Nephron progenitor cell (in vitro differentiated cells): ENCODE measurements around the gene SUSD5.

ENCODE experiments used
- DNase-seq: peaks from one replicate; pipeline ENCODE4 v3.0.0; 2021
- H3K27ac Mint-ChIP-seq: 2 replicates; pipeline ENCODE4 v1.8.0; 2021; ENCODE audit warnings: mild to moderate bottlenecking, moderate library complexity, mixed read lengths
- H3K27me3 Mint-ChIP-seq: 2 replicates; pipeline ENCODE4 v1.8.0; 2021; ENCODE audit warnings: mild to moderate bottlenecking, low read depth, mixed read lengths; ENCODE audit not compliant: poor library complexity
- H3K36me3 Mint-ChIP-seq: 2 replicates; pipeline ENCODE4 v1.8.0; 2021; ENCODE audit warnings: low read depth, mixed read lengths
- H3K4me1 Mint-ChIP-seq: 2 replicates; pipeline ENCODE4 v1.8.0; 2021; ENCODE audit warnings: mixed read lengths
- H3K4me3 Mint-ChIP-seq: 2 replicates; pipeline ENCODE4 v1.8.0; 2021; ENCODE audit warnings: mild to moderate bottlenecking, moderate library complexity, mixed read lengths
- H3K9me3 Mint-ChIP-seq: 2 replicates; pipeline ENCODE4 v1.8.0; 2021; ENCODE audit warnings: mild to moderate bottlenecking, moderate library complexity, mixed read lengths
- TF ChIP-seq, protein P1 (sequence below): fragments of 200-600 bp; sonication (generic); IDR thresholded peaks from 2 replicates; pipeline ENCODE4 v1.5.0; 2021; ENCODE audit warnings: antibody characterized with exemption

The SUSD5 gene

DNA sequence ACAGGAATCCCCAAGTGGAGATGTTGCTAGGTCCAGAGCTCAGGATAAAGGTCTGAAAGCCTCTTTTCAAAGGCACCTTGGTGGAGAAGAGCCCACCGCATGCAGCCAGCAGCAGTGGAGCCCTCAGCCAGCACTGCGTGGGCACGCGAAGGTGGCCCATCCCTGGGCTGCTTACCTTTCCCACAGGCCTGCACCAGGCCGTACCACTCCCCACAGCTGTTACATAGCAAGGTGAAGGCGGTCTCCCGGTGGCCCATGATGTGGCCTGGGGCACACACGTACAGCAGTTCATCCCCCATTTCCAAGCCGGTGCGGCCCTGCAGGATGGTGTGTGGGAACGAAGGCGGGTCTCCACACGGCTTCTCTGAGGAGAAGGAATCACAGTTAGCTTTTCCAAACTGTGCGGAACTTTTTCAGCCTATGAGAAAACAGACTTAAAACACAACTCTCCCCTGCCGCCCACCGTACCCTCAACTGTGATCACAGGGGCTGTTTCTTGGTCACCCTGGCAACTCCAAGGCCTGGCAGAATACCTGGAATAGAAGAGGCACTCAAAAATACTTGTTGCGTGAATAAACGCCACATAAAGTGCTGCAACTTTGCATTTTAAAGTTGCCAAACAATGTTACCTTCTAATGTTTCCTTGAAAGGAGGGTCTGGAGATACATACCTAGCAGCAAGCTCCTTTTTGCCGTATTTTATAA, 43.7 kb downstream of the SUSD5 start:
- peaks cover 11% of the 10 kb centered on the region for H3K4me1 Mint-ChIP-seq
- H3K36me3 Mint-ChIP-seq: no peaks in the 10 kb centered on the region
- TF ChIP-seq, protein P1, sequence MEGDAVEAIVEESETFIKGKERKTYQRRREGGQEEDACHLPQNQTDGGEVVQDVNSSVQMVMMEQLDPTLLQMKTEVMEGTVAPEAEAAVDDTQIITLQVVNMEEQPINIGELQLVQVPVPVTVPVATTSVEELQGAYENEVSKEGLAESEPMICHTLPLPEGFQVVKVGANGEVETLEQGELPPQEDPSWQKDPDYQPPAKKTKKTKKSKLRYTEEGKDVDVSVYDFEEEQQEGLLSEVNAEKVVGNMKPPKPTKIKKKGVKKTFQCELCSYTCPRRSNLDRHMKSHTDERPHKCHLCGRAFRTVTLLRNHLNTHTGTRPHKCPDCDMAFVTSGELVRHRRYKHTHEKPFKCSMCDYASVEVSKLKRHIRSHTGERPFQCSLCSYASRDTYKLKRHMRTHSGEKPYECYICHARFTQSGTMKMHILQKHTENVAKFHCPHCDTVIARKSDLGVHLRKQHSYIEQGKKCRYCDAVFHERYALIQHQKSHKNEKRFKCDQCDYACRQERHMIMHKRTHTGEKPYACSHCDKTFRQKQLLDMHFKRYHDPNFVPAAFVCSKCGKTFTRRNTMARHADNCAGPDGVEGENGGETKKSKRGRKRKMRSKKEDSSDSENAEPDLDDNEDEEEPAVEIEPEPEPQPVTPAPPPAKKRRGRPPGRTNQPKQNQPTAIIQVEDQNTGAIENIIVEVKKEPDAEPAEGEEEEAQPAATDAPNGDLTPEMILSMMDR: no peak
- no peak overlapping the region for H3K27ac Mint-ChIP-seq
- H3K27me3 Mint-ChIP-seq: peaks cover 2% of the 10 kb centered on the region
- peaks cover 18% of the 10 kb centered on the region for H3K9me3 Mint-ChIP-seq
- no peak for DNase-seq
- H3K4me3 Mint-ChIP-seq: no peak overlapping the region

DNA sequence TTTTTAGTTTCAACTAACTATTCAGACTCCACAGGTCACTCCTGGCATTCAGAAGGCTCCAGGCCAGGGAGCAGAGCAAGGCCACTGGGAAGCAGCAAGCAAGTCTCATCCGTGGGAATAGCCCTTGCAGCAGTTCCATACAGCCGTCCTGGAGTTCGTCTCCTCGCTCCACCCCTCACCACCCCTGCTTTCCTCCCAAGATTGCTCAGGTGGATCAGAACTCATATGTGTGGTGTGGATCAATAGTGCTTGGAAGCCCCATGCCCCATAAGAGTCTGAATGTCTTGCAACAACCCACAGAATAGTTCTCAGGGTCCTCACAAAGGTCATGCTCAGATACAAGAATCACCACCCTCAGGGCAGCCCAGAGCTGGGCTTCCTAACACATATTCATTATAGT, 44.5 kb downstream of the SUSD5 start:
- Mint-ChIP-seq H3K4me1 (peaks cover 16% of the 10 kb centered on the region), H3K36me3 (no peaks in the 10 kb centered on the region), H3K27me3 (peaks cover 3% of the 10 kb centered on the region), H3K4me3 (no peak overlapping the region), H3K27ac (no peak overlapping the region), H3K9me3 (peaks cover 11% of the 10 kb centered on the region)
- TF ChIP-seq, protein P1: no peak
- no peak for DNase-seq

DNA sequence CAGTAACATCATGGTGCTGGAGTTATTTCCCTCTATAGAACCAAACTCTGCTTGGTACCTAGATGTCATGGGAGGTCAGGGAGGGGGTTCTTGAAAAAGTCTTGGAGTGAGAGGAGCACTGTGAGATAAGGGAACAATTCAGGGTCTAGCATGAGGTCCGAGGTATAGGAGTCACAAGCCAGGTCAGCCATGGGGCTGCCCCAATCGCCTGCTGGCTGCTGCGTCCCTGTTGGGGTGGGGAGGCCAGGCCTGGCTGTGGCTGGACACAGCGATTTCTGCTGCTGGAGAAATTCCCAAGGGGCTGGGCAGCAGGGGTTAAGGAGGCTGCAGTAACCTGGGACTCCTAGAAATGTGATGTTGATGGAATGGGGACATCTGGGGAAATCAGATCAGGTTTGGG, 44.9 kb downstream of the SUSD5 start:
- H3K9me3 Mint-ChIP-seq: peaks cover 7% of the 10 kb centered on the region
- DNase-seq: no peak
- TF ChIP-seq, protein P1: no peak
- no peak overlapping the region for H3K4me3 Mint-ChIP-seq
- peaks cover 16% of the 10 kb centered on the region for H3K4me1 Mint-ChIP-seq
- no peaks in the 10 kb centered on the region for H3K36me3 Mint-ChIP-seq
- peaks cover 3% of the 10 kb centered on the region for H3K27me3 Mint-ChIP-seq
- peak overlapping the region; percentile 61 for H3K27ac Mint-ChIP-seq

DNA sequence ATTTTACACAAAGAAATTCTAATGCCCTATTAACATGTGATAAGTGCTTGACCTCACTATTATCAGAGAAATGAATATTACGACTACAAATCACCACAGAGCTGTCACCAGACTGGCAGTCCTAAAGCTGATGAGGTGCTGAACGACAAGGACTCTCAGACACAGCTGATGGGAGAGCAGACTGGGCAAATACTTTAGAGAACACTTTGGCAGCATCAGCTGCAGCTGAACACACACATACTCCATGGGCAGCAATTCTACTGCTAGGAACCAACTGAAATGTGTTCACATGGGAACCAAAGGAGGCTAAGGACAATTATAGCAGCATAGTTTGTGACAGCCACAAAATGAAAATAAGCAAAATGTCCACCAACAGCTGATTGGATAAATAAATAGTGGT, 45.5 kb downstream of the SUSD5 start:
- no peak for DNase-seq

DNA sequence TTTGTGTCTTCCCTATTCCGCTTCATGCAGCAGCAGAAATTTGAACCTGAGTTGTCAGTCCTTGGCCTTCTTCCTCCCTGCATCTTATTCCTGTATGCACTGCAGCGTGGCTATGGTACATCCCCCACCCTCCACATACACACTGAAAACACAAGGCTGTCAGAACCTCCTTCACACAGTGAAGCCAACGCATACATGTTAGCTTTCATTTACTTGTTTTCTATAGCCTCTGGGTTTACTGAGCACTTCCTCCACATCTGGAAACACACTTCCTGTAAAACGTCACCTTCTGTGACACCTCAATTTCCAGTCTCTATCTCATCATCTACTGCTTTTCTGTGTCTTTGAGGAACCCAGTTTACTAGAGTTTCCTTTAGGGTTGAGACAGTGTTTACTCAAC, 47.0 kb downstream of the SUSD5 start:
- no peak overlapping the region for H3K4me3 Mint-ChIP-seq
- peaks cover 28% of the 10 kb centered on the region for H3K4me1 Mint-ChIP-seq
- TF ChIP-seq, protein P1: no peak
- H3K9me3 Mint-ChIP-seq: no peaks in the 10 kb centered on the region
- peak overlapping the region; percentile 41 for H3K27ac Mint-ChIP-seq
- DNase-seq: no peak
- peaks cover 6% of the 10 kb centered on the region for H3K27me3 Mint-ChIP-seq
- H3K36me3 Mint-ChIP-seq: no peaks in the 10 kb centered on the region

More for the DNA sequence above, 45.5 kb downstream of the SUSD5 start:
- peaks cover 4% of the 10 kb centered on the region for H3K9me3 Mint-ChIP-seq
- H3K27me3 Mint-ChIP-seq: peaks cover 3% of the 10 kb centered on the region
- H3K4me1 Mint-ChIP-seq: peaks cover 18% of the 10 kb centered on the region
- TF ChIP-seq, protein P1: no peak
- H3K27ac Mint-ChIP-seq: no peak overlapping the region
- no peak overlapping the region for H3K4me3 Mint-ChIP-seq
- no peaks in the 10 kb centered on the region for H3K36me3 Mint-ChIP-seq

DNA sequence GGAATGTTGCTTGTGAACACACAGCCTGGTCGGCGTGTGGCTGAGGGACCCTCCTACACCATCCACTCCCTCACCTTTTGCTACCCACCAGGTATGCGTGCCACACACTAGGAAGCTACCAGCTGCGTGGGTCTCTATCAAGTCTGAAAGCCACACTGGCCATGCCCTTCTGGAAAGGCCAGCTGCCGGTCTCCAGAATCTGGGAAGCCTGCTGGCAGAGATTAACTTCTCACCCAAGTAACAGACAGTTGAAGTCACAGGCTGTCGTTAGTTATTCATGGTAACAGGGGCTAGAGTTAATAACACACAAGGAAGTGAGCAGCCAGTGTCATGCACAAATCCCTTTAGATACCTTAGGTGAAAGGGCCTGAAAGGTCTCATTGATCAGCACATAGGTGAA, 48.1 kb downstream of the SUSD5 start:
- H3K36me3 Mint-ChIP-seq: no peaks in the 10 kb centered on the region
- DNase-seq: no peak
- H3K27me3 Mint-ChIP-seq: peaks cover 6% of the 10 kb centered on the region
- peaks cover 28% of the 10 kb centered on the region for H3K4me1 Mint-ChIP-seq
- no peak overlapping the region for H3K4me3 Mint-ChIP-seq
- TF ChIP-seq, protein P1: no peak
- no peak overlapping the region for H3K27ac Mint-ChIP-seq
- no peaks in the 10 kb centered on the region for H3K9me3 Mint-ChIP-seq
